Measurements from ENCODE around the gene PTPRK. TPM values are rescaled to one million over a fixed set of nuclear protein-coding genes. Genes with fewer than 3 reads are reported as not detected.

The PTPRK gene
- total RNA-seq, 2 experiments from 2014 or later = 7.9 to 9.1 TPM

- ChIA-PET POLR2A (no interaction called here), CTCF (no interaction called here)
These were observed 452.8 kb downstream of the PTPRK start for GRCh38 chr6:128067446-128068118.

GRCh38 chr6:128065072-128065471 is 455.3 kb downstream of the PTPRK start:
- ChIA-PET CTCF (no interaction called here), POLR2A (no interaction called here)

- POLR2A ChIA-PET = no interaction called here
- CTCF ChIA-PET = no interaction called here
These were observed 455.9 kb downstream of the PTPRK start for GRCh38 chr6:128064540-128064895.

- ChIA-PET POLR2A (no interaction called here), CTCF (no interaction called here)
These were observed 456.4 kb downstream of the PTPRK start for GRCh38 chr6:128063850-128064539.

- CTCF ChIA-PET = no interaction called here
- POLR2A ChIA-PET = no interaction called here
These were observed 457.4 kb downstream of the PTPRK start for GRCh38 chr6:128062882-128063603.

GRCh38 chr6:128057946-128058345 is 462.5 kb downstream of the PTPRK start:
- POLR2A ChIA-PET = no interaction called here
- CTCF ChIA-PET = no interaction called here

- POLR2A ChIA-PET = no interaction called here
These were observed 462.9 kb downstream of the PTPRK start for GRCh38 chr6:128057541-128057940.

GRCh38 chr6:128053109-128053508 is 467.3 kb downstream of the PTPRK start:
- CTCF ChIA-PET = no interaction called here
- POLR2A ChIA-PET = no interaction called here

More at GRCh38 chr6:128057541-128057940, 462.9 kb downstream of the PTPRK start:
- CTCF ChIA-PET = no interaction called here

- ChIA-PET POLR2A (no interaction called here), CTCF (no interaction called here)
These were observed 472.4 kb downstream of the PTPRK start for GRCh38 chr6:128047989-128048388.

- ChIA-PET POLR2A (no interaction called here), CTCF (no interaction called here)
These were observed 474.4 kb downstream of the PTPRK start for GRCh38 chr6:128046033-128046432.

- ChIA-PET POLR2A (no interaction called here), CTCF (no interaction called here)
These were observed 480.9 kb downstream of the PTPRK start for GRCh38 chr6:128039543-128039942.

- CTCF ChIA-PET = no interaction called here
- POLR2A ChIA-PET = no interaction called here
These were observed 483.4 kb downstream of the PTPRK start for GRCh38 chr6:128036808-128037570.

GRCh38 chr6:128033156-128033555 is 487.2 kb downstream of the PTPRK start:
- ChIA-PET CTCF (interaction anchor here (0.9 kb wide), 1 partner anchor 178 kb away, joined by 3 read pairs; no protein-coding TSS in a partner anchor), POLR2A (no interaction called here)

GRCh38 chr6:128032042-128032441 is 488.4 kb downstream of the PTPRK start:
- ChIA-PET POLR2A (no interaction called here), CTCF (no interaction called here)

GRCh38 chr6:128029826-128030225 is 490.6 kb downstream of the PTPRK start:
- CTCF ChIA-PET = no interaction called here
- POLR2A ChIA-PET = no interaction called here

GRCh38 chr6:128028183-128028582 is 492.2 kb downstream of the PTPRK start:
- ChIA-PET CTCF (no interaction called here), POLR2A (no interaction called here)

- ChIA-PET POLR2A (no interaction called here), CTCF (no interaction called here)
These were observed 494.9 kb downstream of the PTPRK start for GRCh38 chr6:128025478-128025877.

- ChIA-PET POLR2A (no interaction called here), CTCF (no interaction called here)
These were observed 495.4 kb downstream of the PTPRK start for GRCh38 chr6:128024969-128025368.

- CTCF ChIA-PET = no interaction called here
- POLR2A ChIA-PET = no interaction called here
These were observed 496.4 kb downstream of the PTPRK start for GRCh38 chr6:128024046-128024445.

GRCh38 chr6:128018821-128019220 is 501.6 kb downstream of the PTPRK start:
- ChIA-PET CTCF (no interaction called here), POLR2A (no interaction called here)

GRCh38 chr6:128017288-128017687 is 503.1 kb downstream of the PTPRK start:
- CTCF ChIA-PET = no interaction called here
- POLR2A ChIA-PET = no interaction called here
